ENCODE data around the gene LAMTOR2.

The LAMTOR2 gene

DNA sequence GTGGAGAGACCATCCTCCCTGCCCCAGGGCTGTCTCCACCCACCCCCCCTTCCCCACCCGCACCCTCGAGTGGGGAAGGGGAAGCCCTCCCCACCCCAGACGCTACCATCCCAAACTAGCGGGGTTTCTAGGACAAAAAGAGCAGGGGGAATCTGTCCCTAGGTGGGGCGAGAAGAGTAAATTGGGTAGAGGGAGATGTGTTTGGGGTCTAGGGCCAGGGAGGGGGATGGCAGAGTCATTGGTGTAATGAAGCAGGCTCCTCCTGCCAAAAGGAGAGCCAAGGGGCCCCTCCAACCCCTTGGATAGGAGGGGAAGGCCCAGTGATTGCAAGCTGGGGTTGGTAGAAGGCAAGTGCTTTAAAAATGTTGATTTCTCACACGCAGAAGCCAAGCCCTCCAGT is 17.7 kb downstream of the LAMTOR2 start:
- Histone ChIP-seq H3K79me2 (ENCODE audit: insufficient read depth, low read length) (peaks cover 10% of the 10 kb centered on the region; the same call in 1 of the 2 replicates), H3K4me1 (ENCODE audit: insufficient read depth, low read length, poor library complexity, severe bottlenecking) (peaks cover 10% of the 10 kb centered on the region), H3K4me2 (ENCODE audit: low read depth, low read length, poor library complexity, severe bottlenecking) (no peak overlapping the region), H3K27me3 (ENCODE audit: insufficient read depth, low read length, poor library complexity, severe bottlenecking) (no peaks in the 10 kb centered on the region), H3K9me3 (ENCODE audit: insufficient read depth, low read depth, low read length) (no peaks in the 10 kb centered on the region), H3K9me2 (replicated peaks; ENCODE audit: low read depth, low read length) (no peaks in the 10 kb centered on the region), H3K4me3 (ENCODE audit: low read length, poor library complexity, severe bottlenecking) (no peak overlapping the region), H3F3A (ENCODE audit: low read depth) (peaks cover 3% of the 10 kb centered on the region), H4K20me1 (ENCODE audit: insufficient read depth, low read length, poor library complexity, severe bottlenecking) (peaks cover 18% of the 10 kb centered on the region), H2AFZ (ENCODE audit: low read length) (no peak overlapping the region), H3K36me3 (ENCODE audit: insufficient read depth, low read length) (peaks cover 14% of the 10 kb centered on the region; the same call in 1 of the 2 replicates), H3K9ac (ENCODE audit: low read depth, low read length, poor library complexity, severe bottlenecking) (no peak overlapping the region)
- TF ChIP-seq, protein P1, sequence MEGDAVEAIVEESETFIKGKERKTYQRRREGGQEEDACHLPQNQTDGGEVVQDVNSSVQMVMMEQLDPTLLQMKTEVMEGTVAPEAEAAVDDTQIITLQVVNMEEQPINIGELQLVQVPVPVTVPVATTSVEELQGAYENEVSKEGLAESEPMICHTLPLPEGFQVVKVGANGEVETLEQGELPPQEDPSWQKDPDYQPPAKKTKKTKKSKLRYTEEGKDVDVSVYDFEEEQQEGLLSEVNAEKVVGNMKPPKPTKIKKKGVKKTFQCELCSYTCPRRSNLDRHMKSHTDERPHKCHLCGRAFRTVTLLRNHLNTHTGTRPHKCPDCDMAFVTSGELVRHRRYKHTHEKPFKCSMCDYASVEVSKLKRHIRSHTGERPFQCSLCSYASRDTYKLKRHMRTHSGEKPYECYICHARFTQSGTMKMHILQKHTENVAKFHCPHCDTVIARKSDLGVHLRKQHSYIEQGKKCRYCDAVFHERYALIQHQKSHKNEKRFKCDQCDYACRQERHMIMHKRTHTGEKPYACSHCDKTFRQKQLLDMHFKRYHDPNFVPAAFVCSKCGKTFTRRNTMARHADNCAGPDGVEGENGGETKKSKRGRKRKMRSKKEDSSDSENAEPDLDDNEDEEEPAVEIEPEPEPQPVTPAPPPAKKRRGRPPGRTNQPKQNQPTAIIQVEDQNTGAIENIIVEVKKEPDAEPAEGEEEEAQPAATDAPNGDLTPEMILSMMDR (conservative IDR thresholded peaks at IDR 0.05; ENCODE audit: low read length) = no peak
- no peak for TF ChIP-seq EZH2phosphoT487 (IDR thresholded peaks at IDR 0.05; ENCODE audit: borderline replicate concordance)

DNA sequence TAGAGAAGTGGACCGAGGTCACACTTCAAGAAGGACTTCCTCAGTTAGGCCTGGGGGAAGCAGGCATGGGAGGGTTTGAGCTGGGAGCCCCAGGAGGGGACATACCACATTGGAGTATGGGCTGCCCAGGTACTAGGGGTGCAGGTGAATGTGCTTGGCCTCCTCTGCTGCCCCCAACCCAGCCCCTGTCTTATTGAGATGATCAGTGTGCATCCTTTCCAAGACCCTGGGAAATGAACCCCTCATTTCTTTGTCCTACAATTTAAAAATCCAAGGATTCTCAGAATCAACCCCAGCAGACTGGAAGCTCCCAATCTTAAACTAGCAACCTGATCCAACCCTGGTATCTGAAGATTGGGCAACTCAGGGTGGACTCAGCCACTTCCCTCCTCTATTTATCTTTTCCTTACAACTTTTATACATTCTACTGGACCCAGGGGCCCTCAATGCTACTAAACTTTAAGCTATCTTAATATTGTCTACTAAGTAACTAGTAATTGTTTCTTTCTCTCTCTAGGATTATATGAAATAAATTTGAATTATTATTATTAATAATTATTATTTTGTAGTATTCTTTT is 18.6 kb downstream of the LAMTOR2 start:
- Histone ChIP-seq H2AFZ (ENCODE audit: low read length) (no peak overlapping the region), H3K27me3 (ENCODE audit: insufficient read depth, low read length, poor library complexity, severe bottlenecking) (no peaks in the 10 kb centered on the region), H3K36me3 (ENCODE audit: insufficient read depth, low read length) (peaks cover 18% of the 10 kb centered on the region; the same call in 1 of the 2 replicates), H3K9me2 (replicated peaks; ENCODE audit: low read depth, low read length) (no peaks in the 10 kb centered on the region), H4K20me1 (ENCODE audit: insufficient read depth, low read length, poor library complexity, severe bottlenecking) (peaks cover 27% of the 10 kb centered on the region), H3K9me3 (ENCODE audit: insufficient read depth, low read depth, low read length) (no peaks in the 10 kb centered on the region), H3F3A (ENCODE audit: low read depth) (peaks cover 3% of the 10 kb centered on the region), H3K9ac (ENCODE audit: low read depth, low read length, poor library complexity, severe bottlenecking) (no peak overlapping the region), H3K4me2 (ENCODE audit: low read depth, low read length, poor library complexity, severe bottlenecking) (no peak overlapping the region), H3K4me3 (ENCODE audit: low read length, poor library complexity, severe bottlenecking) (no peak overlapping the region), H3K79me2 (ENCODE audit: insufficient read depth, low read length) (peaks cover 19% of the 10 kb centered on the region; the same call in 1 of the 2 replicates), H3K4me1 (ENCODE audit: insufficient read depth, low read length, poor library complexity, severe bottlenecking) (peaks cover 14% of the 10 kb centered on the region)
- TF ChIP-seq, protein P1 (conservative IDR thresholded peaks at IDR 0.05; ENCODE audit: low read length) = no peak
- no peak for TF ChIP-seq EZH2phosphoT487 (IDR thresholded peaks at IDR 0.05; ENCODE audit: borderline replicate concordance)

DNA sequence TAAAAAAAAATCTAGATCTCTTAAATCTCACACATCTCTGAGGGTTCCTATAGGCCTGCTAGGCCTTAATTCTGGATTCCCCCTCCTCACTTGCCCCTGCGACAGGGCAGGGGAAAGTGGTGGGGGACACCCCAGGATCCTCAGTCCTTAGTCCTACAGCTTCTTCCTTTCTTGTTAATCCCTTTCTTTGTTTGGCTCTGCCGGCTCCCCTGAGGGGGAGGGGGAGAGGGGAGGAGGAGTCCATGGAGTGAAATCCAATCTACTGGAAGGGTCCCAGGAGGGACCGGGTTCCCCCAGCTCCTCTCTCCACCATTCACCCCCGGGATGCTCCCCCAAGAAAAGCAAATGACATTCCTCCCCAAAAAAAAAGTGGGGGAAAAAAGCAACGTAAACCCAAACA is 19.2 kb downstream of the LAMTOR2 start:
- Histone ChIP-seq H4K20me1 (ENCODE audit: insufficient read depth, low read length, poor library complexity, severe bottlenecking) (peaks cover 27% of the 10 kb centered on the region), H3F3A (ENCODE audit: low read depth) (peaks cover 3% of the 10 kb centered on the region), H3K9ac (ENCODE audit: low read depth, low read length, poor library complexity, severe bottlenecking) (no peak overlapping the region), H3K9me2 (replicated peaks; ENCODE audit: low read depth, low read length) (no peaks in the 10 kb centered on the region), H3K27me3 (ENCODE audit: insufficient read depth, low read length, poor library complexity, severe bottlenecking) (no peaks in the 10 kb centered on the region), H3K4me3 (ENCODE audit: low read length, poor library complexity, severe bottlenecking) (no peak overlapping the region), H3K36me3 (ENCODE audit: insufficient read depth, low read length) (peaks cover 18% of the 10 kb centered on the region; the same call in 1 of the 2 replicates), H3K9me3 (ENCODE audit: insufficient read depth, low read depth, low read length) (no peaks in the 10 kb centered on the region), H3K4me2 (ENCODE audit: low read depth, low read length, poor library complexity, severe bottlenecking) (no peak overlapping the region), H3K4me1 (ENCODE audit: insufficient read depth, low read length, poor library complexity, severe bottlenecking) (peaks cover 18% of the 10 kb centered on the region), H3K79me2 (ENCODE audit: insufficient read depth, low read length) (peaks cover 25% of the 10 kb centered on the region; the same call in 1 of the 2 replicates), H2AFZ (ENCODE audit: low read length) (no peak overlapping the region)
- TF ChIP-seq, protein P1 (conservative IDR thresholded peaks at IDR 0.05; ENCODE audit: low read length) = no peak
- no peak for TF ChIP-seq EZH2phosphoT487 (IDR thresholded peaks at IDR 0.05; ENCODE audit: borderline replicate concordance)

Measured in Loucy (cell line).